Gastrocnemius medialis (tissue), 4 donors: Measurements from ENCODE around the gene GDPD5.

Experiments
- POLR2A ChIP-seq, 2 donors: fragments of 450-650 bp; IDR thresholded peaks; one replicate each; pipeline ENCODE4 v1.6.1; 2017; ENCODE audit warnings: antibody characterized with exemption in 2 of 2, mild to moderate bottlenecking in 2 of 2, moderate library complexity in 2 of 2
- TF ChIP-seq, protein P1 (sequence below), 5 experiments: fragments of 450-650 bp in 3 of 5; fragments of 200-600 bp in 2 of 5; sonication (generic) in 2 of 5; IDR thresholded peaks in 4 of 5; conservative IDR thresholded peaks in 1 of 5; 1 replicate in 4 of 5; 2 replicates in 1 of 5; pipeline ENCODE4 v1.5.1; 2016 to 2019; ENCODE audit warnings: antibody characterized with exemption in 5 of 5, mild to moderate bottlenecking in 3 of 5, moderate library complexity in 3 of 5

DNA sequence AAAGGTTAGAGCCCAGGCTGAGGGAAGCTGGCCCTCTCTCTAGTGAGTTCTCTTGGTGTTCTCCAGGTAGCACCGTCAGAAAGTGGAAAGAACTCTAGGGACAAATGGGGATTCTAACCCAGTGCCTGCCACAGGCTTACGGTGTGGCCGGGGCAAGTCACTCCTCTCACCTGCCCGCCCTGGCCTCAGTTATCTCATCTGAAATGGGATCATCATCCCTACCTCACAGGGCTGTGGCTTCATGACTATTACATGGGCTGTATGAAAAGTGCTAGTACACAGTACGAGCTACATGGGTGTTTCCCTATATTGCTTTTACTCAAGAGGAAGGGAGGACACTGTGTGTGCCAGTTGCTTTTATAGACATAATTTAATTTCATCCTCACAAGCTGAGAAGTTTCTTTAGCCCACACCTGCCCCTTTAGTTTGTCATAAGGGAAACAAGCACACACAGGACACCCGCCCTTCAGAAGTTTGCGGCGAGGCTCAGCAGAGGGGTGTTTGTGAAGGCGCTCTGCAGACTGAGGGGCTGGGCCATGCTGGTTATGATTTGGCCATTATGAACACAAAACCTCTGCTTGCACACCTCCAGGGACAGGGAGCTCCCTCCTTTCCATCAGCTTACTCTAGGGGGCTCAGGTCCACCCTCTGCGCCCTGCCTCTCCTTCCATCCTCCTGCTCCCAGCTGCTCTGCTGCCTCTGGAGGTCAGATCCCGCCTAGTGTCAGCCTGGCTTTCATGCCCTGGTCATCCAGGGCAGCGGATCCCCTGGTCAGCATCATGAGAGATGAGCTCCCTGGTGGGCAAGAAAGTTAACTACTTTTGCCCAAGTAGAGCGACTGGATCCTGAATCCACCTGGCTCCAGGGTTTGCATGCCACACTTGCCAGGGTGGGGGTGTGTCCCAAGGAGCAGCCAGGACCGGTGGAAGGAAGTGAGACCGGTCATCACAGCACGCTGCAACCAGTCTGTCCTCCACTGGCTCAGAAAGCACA lies 93.9 kb downstream of the GDPD5 start:
- TF ChIP-seq POLR2A (IDR thresholded peaks at IDR 0.05): no peak
- TF ChIP-seq, protein P1, sequence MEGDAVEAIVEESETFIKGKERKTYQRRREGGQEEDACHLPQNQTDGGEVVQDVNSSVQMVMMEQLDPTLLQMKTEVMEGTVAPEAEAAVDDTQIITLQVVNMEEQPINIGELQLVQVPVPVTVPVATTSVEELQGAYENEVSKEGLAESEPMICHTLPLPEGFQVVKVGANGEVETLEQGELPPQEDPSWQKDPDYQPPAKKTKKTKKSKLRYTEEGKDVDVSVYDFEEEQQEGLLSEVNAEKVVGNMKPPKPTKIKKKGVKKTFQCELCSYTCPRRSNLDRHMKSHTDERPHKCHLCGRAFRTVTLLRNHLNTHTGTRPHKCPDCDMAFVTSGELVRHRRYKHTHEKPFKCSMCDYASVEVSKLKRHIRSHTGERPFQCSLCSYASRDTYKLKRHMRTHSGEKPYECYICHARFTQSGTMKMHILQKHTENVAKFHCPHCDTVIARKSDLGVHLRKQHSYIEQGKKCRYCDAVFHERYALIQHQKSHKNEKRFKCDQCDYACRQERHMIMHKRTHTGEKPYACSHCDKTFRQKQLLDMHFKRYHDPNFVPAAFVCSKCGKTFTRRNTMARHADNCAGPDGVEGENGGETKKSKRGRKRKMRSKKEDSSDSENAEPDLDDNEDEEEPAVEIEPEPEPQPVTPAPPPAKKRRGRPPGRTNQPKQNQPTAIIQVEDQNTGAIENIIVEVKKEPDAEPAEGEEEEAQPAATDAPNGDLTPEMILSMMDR (IDR thresholded peaks at IDR 0.05 in 4 of 5, conservative IDR thresholded peaks at IDR 0.05 in 1 of 5): no peak
